Lower leg skin (tissue), 4 donors: ENCODE data around the gene TNRC6A. TPM values are rescaled to one million over a fixed set of nuclear protein-coding genes. Genes with fewer than 3 reads are reported as not detected.
A peak's percentile ranks its signal among the peaks of the same experiment; 100 is the strongest.

Experiments
- DNase-seq, 2 donors: peaks; one replicate each; pipeline ENCODE4 v3.0.0-alpha.2; 2019; ENCODE audit warnings: low spot score in 2 of 2
- H3K4me3 ChIP-seq: fragments of 200-600 bp; sonication (generic); 2 replicates; pipeline ENCODE4 v1.5.1; 2017; ENCODE audit warnings: mild to moderate bottlenecking, low read depth; ENCODE audit not compliant: poor library complexity, severe bottlenecking
- POLR2A ChIP-seq, 2 donors: fragments of 450-650 bp; IDR thresholded peaks; one replicate each; pipeline ENCODE4 v1.6.1; 2016 to 2017; ENCODE audit warnings: antibody characterized with exemption in 2 of 2, mild to moderate bottlenecking in 1 of 2, moderate library complexity in 1 of 2
- WGBS, 2 donors: methylation state at CpG; one replicate each; pipeline ENCODE4 v1.1.5; 2018; 5-methylcytosine and 5-hydroxymethylcytosine counted together
- intact Hi-C: fragments of 100-400 bp; cut with DNase I; formaldehyde crosslinking; loops from one replicate; pipeline ENCODE4 v1.15.0; 2023; ENCODE audit warnings: low total_unique reads
- total RNA-seq, 4 donors: library from RNA; depleted of rRNA; stranded (reverse); fragments of >200 nt; gene quantifications; one replicate each; pipeline ENCODE4 v1.1.0, GENCODE V29; 2016
- TF ChIP-seq, protein P1 (sequence below), 3 donors: fragments of 450-650 bp; IDR thresholded peaks; one replicate each; pipeline ENCODE4 v1.5.1; 2016; ENCODE audit warnings: antibody characterized with exemption in 3 of 3, mild to moderate bottlenecking in 3 of 3, moderate library complexity in 2 of 3

Gene TNRC6A
- total RNA-seq, 4 donors from 2014 or later, result 25.9 to 55.6 (median 30.1) TPM

DNA sequence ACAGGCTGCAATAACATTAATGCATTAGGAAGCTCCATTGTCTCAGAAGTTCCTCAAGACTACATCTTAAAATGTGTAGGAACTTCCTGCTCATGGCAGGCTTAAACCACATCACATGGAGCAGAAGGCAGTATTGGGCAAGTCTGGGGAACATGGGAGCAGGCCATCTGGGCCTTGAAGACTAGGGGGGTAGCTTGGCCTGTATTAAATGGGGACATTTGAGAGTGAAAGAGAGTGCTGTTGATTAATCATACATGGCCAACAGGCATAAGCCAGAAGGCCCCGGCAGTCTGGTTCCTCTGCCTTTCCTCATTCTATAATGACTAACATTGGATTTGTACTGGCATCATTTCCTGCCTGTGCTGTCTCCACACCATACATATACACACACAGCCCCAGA, 91.1 kb downstream of the TNRC6A start:
- DNase-seq, result no peak
- H3K4me3 ChIP-seq, result no peak overlapping the region
- intact Hi-C loops, result no loop called here
- TF ChIP-seq, protein P1, sequence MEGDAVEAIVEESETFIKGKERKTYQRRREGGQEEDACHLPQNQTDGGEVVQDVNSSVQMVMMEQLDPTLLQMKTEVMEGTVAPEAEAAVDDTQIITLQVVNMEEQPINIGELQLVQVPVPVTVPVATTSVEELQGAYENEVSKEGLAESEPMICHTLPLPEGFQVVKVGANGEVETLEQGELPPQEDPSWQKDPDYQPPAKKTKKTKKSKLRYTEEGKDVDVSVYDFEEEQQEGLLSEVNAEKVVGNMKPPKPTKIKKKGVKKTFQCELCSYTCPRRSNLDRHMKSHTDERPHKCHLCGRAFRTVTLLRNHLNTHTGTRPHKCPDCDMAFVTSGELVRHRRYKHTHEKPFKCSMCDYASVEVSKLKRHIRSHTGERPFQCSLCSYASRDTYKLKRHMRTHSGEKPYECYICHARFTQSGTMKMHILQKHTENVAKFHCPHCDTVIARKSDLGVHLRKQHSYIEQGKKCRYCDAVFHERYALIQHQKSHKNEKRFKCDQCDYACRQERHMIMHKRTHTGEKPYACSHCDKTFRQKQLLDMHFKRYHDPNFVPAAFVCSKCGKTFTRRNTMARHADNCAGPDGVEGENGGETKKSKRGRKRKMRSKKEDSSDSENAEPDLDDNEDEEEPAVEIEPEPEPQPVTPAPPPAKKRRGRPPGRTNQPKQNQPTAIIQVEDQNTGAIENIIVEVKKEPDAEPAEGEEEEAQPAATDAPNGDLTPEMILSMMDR (IDR thresholded peaks at IDR 0.05), result no peak
- TF ChIP-seq POLR2A (IDR thresholded peaks at IDR 0.05), result no peak
- WGBS, 2 donors, result 68 to 74% methylated on average over 1 of the region's 1 CpG

DNA sequence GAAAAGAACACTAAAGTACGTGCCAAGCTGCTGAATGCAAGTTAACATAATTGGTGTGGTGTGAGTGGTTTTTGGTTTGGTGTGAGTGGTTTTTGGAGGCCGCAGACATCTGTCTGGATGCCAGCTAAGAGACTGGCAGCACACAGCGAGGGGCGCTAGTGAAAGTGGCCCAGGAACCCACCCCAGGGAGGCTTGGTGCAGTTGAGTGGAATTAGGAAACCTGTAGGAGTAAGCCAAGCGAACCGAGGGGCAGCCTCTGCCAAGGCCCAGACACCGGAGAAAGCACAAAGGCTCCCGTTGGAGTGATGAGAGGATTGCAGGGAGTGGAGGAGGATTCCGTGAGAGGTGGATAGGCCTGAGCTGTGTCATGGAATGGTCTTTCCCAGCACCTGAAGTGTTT, 91.7 kb downstream of the TNRC6A start:
- H3K4me3 ChIP-seq, result no peak overlapping the region
- no peak for DNase-seq
- intact Hi-C loops, result no loop called here
- no peak for TF ChIP-seq POLR2A (IDR thresholded peaks at IDR 0.05)
- TF ChIP-seq, protein P1 (IDR thresholded peaks at IDR 0.05), result no peak
- 87 to 90% methylated on average over 9 of the region's 9 CpGs for WGBS, 2 donors

DNA sequence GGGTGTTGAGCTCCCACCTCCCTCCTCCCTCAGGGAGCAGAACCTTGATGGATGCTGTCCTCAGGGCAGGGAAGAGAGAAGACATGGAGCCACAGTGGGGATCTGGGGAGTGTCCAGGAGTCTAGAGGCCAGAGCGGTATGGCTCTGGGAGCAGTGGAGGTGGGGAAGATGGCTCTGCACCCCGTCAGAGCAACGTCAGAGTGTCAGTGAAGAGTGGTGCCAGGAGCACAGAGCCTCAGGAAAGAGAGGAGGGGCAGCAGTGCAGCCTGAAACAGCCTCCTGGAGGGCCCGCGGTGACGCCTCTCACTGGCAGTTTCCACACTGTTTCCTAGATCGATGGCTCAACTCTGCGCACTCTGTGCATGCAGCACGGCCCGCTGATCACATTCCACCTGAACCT, 93.1 kb downstream of the TNRC6A start:
- TF ChIP-seq, protein P1 (IDR thresholded peaks at IDR 0.05), result no peak
- no peak for TF ChIP-seq POLR2A (IDR thresholded peaks at IDR 0.05)
- WGBS, 2 donors, result 84 to 88% methylated on average over 10 of the region's 10 CpGs
- no peak overlapping the region for H3K4me3 ChIP-seq
- intact Hi-C loops, result no loop called here
- DNase-seq, result no peak

DNA sequence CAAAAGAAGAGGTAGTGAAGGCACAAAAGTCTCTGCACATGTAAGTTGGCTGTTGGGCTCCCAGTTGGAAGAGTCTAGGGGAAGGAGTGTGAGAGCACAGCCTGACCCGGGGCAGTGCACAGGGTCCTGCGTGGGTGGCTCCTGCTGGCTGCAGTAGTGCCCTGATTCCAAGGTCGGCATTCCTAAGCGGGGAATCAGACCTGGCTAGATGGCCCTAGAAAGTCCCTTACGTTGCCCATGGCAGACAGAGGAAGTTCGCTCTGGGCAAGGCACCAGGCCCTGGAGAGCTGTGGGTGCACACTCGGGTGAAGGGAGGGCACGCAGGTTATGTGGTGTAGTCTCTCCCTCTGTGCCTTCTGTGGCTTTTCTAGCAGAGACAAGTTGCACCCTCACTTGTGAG, 93.5 kb downstream of the TNRC6A start:
- DNase-seq, result no peak
- WGBS, 2 donors, result 82 to 83% methylated on average over 8 of the region's 8 CpGs

DNA sequence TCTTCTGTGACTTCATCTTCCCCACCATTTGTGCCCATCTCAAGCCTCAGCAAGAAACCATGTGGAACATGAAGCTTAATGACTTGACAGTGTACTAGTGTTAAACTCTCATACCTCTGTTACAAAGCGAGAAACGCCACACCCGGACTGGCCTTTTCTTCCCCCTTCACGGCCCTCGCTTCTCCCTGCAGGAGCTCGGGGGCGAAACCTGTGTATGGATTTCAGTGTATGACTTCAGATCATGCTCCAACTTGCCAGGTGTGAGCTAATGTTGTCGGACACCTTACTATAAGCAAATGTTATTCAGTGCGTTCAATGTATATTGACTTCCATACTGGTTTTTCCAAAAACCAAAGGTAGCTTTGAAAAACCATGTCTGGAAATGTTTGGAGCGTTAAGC, 96.2 kb downstream of the TNRC6A start:
- DNase-seq, result no peak
- 64 to 68% methylated on average over 10 of the region's 10 CpGs for WGBS, 2 donors
- intact Hi-C loops, result no loop called here
- no peak for TF ChIP-seq POLR2A (IDR thresholded peaks at IDR 0.05)
- TF ChIP-seq, protein P1 (IDR thresholded peaks at IDR 0.05), result no peak
- no peak overlapping the region for H3K4me3 ChIP-seq

More for the DNA sequence above, 93.5 kb downstream of the TNRC6A start:
- H3K4me3 ChIP-seq, result no peak overlapping the region
- no peak for TF ChIP-seq POLR2A (IDR thresholded peaks at IDR 0.05)
- intact Hi-C loops, result no loop called here

DNA sequence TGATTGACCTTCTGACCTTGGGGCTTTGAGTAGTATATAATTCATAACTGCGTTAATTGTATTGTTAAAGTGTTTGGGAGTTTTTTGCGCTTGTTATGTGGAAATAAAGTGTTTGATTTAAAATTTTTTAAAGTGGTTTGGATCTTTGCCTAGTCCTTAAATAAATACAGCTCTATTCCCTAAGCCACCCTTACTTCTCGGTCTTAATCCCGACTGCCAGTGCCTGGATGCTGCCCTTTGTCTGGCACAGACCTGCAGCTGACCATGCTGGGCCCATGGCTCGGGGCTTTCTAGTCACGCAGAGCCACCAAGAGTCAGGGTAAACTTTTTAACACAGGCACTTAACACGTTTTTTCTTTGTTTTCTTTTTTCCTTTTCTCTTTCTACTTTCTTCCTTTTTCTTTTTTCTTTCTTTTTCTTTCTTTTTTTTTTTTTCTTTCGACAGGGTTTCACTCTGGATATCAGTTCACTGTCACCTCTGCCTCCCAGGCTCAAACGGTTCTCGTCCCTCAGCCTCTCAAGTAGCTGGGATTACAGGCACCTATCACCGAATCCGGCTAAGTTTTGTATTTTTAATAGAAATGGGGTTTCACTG, 96.7 kb downstream of the TNRC6A start:
- DNase-seq, result peak in 1 of 2 donors; percentile 17
- H3K4me3 ChIP-seq, result no peak overlapping the region
- intact Hi-C loops, result no loop called here
- TF ChIP-seq, protein P1 (IDR thresholded peaks at IDR 0.05), result no peak
- no peak for TF ChIP-seq POLR2A (IDR thresholded peaks at IDR 0.05)
- WGBS, 2 donors, result 79% methylated on average over 12 of the region's 12 CpGs
